Activated naive CD4-positive, alpha-beta T cell treated with anti-CD3 and anti-CD28 coated beads for 36 hours (primary cell): ENCODE measurements around the gene MPP7. TPM values are rescaled to one million over a fixed set of nuclear protein-coding genes. Genes with fewer than 3 reads are reported as not detected.

ENCODE experiments used
- CTCF ChIA-PET: fragments of 350-600 bp; sonication (Branson Sonifier 250); formaldehyde crosslinking; loops from one replicate; lab custom pipeline; 2021; ENCODE audit warnings: antibody characterized with exemption; lab: Charles Lee
- DNase-seq: peaks from one replicate; pipeline ENCODE4 v3.0.0-alpha.2; 2020
- H3K27ac Mint-ChIP-seq: one replicate; pipeline ENCODE4 v1.8.0; 2021; ENCODE audit warnings: mild to moderate bottlenecking, mixed read lengths
- H3K27me3 Mint-ChIP-seq: one replicate; pipeline ENCODE4 v1.8.0; 2021; ENCODE audit warnings: low read depth, mixed read lengths
- H3K36me3 Mint-ChIP-seq: one replicate; pipeline ENCODE4 v1.8.0; 2021; ENCODE audit warnings: low read depth, mixed read lengths
- H3K4me1 Mint-ChIP-seq: one replicate; pipeline ENCODE4 v1.8.0; 2021; ENCODE audit warnings: low read depth, mixed read lengths
- H3K4me3 Mint-ChIP-seq: one replicate; pipeline ENCODE4 v1.8.0; 2021; ENCODE audit warnings: mild to moderate bottlenecking, moderate library complexity, mixed read lengths
- H3K9me3 Mint-ChIP-seq: one replicate; pipeline ENCODE4 v1.8.0; 2021; ENCODE audit warnings: mixed read lengths
- intact Hi-C: fragments of 100-400 bp; cut with micrococcal nuclease; formaldehyde crosslinking; loops from one replicate; pipeline ENCODE4 v1.15.1; 2023
- total RNA-seq, 2 experiments: library from RNA; stranded (reverse); gene quantifications; one replicate each; pipeline ENCODE4 v1.2.3, GENCODE V29; 2021

Gene MPP7
- total RNA-seq, 2 experiments from 2014 or later, result 23.6 to 25.4 TPM

DNA sequence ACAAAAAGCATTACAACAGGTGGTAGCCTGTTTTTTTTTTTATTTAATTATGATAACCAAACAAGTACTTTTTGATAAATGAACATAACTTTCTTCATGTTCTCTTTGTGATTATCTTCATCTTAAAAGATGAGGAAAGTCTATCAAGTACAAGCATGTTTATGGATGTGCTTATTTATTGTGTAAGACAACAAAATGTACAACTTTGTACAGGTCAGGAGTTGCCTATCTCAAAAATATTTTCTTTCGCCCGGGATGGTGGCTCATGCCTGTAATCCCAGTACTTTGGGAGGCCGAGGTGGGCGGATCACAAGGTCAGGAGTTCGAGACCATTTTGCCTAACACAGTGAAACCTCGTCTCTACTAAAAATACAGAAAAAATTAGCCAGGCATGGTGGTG is 17.0 kb downstream of the MPP7 start:
- H3K36me3 Mint-ChIP-seq, result no peaks in the 10 kb centered on the region
- no peak overlapping the region for H3K27ac Mint-ChIP-seq
- CTCF ChIA-PET, result no interaction called here
- no peak overlapping the region for H3K4me3 Mint-ChIP-seq
- intact Hi-C loops, result no loop called here
- DNase-seq, result no peak
- no peaks in the 10 kb centered on the region for H3K9me3 Mint-ChIP-seq
- H3K4me1 Mint-ChIP-seq, result peaks cover 56% of the 10 kb centered on the region
- no peaks in the 10 kb centered on the region for H3K27me3 Mint-ChIP-seq

GRCh38 chr10:28284126-28284525 is 18.7 kb downstream of the MPP7 start:
- intact Hi-C loops, result no loop called here
- Mint-ChIP-seq H3K4me3 (no peak overlapping the region), H3K27me3 (no peaks in the 10 kb centered on the region), H3K9me3 (no peaks in the 10 kb centered on the region), H3K4me1 (peaks cover 58% of the 10 kb centered on the region), H3K27ac (no peak overlapping the region), H3K36me3 (no peaks in the 10 kb centered on the region)
- DNase-seq, result no peak
- CTCF ChIA-PET, result interaction anchor here (1.0 to 1.7 kb wide), 3 partner anchors 13 to 97 kb away, joined by 3 to 7 read pairs (median 3); no protein-coding TSS in a partner anchor

DNA sequence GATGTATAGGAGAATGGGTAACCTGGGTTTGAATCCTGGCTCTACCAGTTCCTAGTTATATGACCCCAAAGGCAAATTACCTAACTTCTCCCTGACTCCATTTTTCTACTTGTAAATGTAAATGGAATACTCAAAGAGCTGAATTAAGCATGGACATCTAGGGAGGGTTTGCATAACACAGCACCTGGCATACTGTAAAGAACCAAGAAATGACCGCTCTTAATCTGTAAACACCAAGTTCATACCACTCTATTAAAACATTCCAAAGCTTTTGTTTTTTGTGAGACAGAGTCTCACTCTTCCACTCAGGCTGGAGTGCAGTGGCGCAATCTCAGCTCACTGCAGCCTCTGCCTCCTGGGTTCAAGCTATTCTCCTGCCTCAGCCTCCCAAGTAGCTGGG is 19.6 kb downstream of the MPP7 start:
- intact Hi-C loops, result loop anchor here (1.0 kb wide), 1 partner anchor 8 kb away; no protein-coding TSS in a partner anchor
- H3K4me1 Mint-ChIP-seq, result peaks cover 59% of the 10 kb centered on the region
- H3K9me3 Mint-ChIP-seq, result no peaks in the 10 kb centered on the region
- no peaks in the 10 kb centered on the region for H3K36me3 Mint-ChIP-seq
- H3K27me3 Mint-ChIP-seq, result no peaks in the 10 kb centered on the region
- DNase-seq, result no peak
- H3K27ac Mint-ChIP-seq, result no peak overlapping the region
- no peak overlapping the region for H3K4me3 Mint-ChIP-seq
- CTCF ChIA-PET, result interaction anchor here (1.0 to 1.7 kb wide), 2 partner anchors 32 to 98 kb away, joined by 3 to 7 read pairs; no protein-coding TSS in a partner anchor

DNA sequence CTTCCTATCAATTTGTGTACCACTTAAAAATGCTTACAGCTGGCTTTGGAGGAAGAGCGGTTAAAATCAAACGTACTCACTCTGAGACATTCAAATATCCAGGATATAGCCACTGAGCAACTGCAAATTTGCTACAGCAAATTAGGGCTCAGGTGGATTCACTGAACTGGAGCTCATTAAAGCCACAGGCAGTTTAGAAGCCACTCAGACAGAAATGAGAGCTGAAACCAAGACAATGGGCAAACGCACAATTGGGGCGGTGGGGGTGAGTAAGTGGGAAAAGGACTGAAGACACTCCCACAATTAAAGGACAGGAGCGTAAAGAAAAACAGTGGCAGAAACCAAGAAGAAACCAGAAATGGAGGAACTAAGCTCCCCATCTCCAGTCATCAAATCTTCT is 20.5 kb downstream of the MPP7 start:
- intact Hi-C loops, result no loop called here
- no peak for DNase-seq
- no peaks in the 10 kb centered on the region for H3K27me3 Mint-ChIP-seq
- H3K4me1 Mint-ChIP-seq, result peaks cover 56% of the 10 kb centered on the region
- H3K4me3 Mint-ChIP-seq, result no peak overlapping the region
- H3K36me3 Mint-ChIP-seq, result no peaks in the 10 kb centered on the region
- no peaks in the 10 kb centered on the region for H3K9me3 Mint-ChIP-seq
- CTCF ChIA-PET, result interaction anchor here (0.9 to 1.6 kb wide), 2 partner anchors 14 to 112 kb away, joined by 3 to 4 read pairs; no protein-coding TSS in a partner anchor
- no peak overlapping the region for H3K27ac Mint-ChIP-seq

GRCh38 chr10:28281726-28282315 is 21.0 kb downstream of the MPP7 start:
- Mint-ChIP-seq H3K4me1 (peaks cover 53% of the 10 kb centered on the region), H3K27me3 (no peaks in the 10 kb centered on the region), H3K27ac (no peak overlapping the region), H3K36me3 (no peaks in the 10 kb centered on the region), H3K9me3 (no peaks in the 10 kb centered on the region), H3K4me3 (no peak overlapping the region)
- CTCF ChIA-PET, result interaction anchor here (0.9 to 1.6 kb wide), 2 partner anchors 14 to 112 kb away, joined by 3 to 4 read pairs; no protein-coding TSS in a partner anchor
- no peak for DNase-seq
- intact Hi-C loops, result no loop called here

- Mint-ChIP-seq H3K4me1 (peaks cover 50% of the 10 kb centered on the region), H3K4me3 (no peak overlapping the region), H3K27me3 (no peaks in the 10 kb centered on the region), H3K9me3 (no peaks in the 10 kb centered on the region), H3K27ac (no peak overlapping the region), H3K36me3 (no peaks in the 10 kb centered on the region)
- intact Hi-C loops, result no loop called here
- CTCF ChIA-PET, result no interaction called here
- DNase-seq, result no peak
Measured at GRCh38 chr10:28280652-28281051, 22.2 kb downstream of the MPP7 start.

DNA sequence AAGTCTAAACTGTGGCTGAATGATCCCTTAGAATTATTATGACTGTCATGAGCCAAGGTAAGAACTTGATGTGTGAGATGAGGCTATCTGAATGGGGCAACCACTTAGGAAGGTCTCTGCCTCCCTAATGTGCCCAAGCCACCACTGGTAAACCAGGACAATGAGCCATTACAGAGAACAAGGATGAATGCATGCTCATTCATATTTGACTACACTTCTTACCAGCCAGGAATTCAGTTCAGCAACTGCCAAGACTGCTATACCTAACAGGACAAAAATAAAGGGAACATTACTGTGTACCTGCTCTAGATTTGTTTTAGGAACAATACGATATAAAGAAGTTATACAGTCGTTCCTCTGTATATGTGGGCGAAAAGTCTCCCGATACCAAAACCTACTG is 23.0 kb downstream of the MPP7 start:
- Mint-ChIP-seq H3K4me3 (no peak overlapping the region), H3K9me3 (no peaks in the 10 kb centered on the region), H3K27me3 (no peaks in the 10 kb centered on the region), H3K4me1 (peaks cover 49% of the 10 kb centered on the region), H3K36me3 (no peaks in the 10 kb centered on the region), H3K27ac (no peak overlapping the region)
- CTCF ChIA-PET, result no interaction called here
- intact Hi-C loops, result no loop called here
- DNase-seq, result no peak

- intact Hi-C loops, result no loop called here
- H3K27ac Mint-ChIP-seq, result no peak overlapping the region
- no peaks in the 10 kb centered on the region for H3K36me3 Mint-ChIP-seq
- H3K27me3 Mint-ChIP-seq, result no peaks in the 10 kb centered on the region
- no peak for DNase-seq
- CTCF ChIA-PET, result no interaction called here
- no peak overlapping the region for H3K4me3 Mint-ChIP-seq
- no peaks in the 10 kb centered on the region for H3K9me3 Mint-ChIP-seq
- peaks cover 45% of the 10 kb centered on the region for H3K4me1 Mint-ChIP-seq
Measured at GRCh38 chr10:28278842-28279241, 24.0 kb downstream of the MPP7 start.

DNA sequence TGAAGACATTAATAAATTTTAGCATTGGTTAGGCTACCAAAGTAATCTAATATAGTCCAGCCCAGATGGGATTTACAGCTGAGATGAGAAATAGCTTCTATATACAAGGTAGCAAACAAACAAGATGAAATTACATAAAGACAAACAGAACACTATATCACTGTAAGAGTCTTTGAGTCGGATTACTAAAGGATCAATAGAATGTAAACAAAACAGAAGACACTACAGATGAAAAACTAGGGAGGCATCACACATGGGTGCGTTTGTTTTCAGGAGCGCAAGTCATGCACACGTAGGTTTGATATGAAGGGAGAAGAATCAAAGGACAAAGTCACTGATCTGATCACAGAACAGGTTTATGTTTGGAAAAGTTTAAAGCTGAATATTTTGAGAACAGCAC is 26.5 kb downstream of the MPP7 start:
- no peak overlapping the region for H3K4me3 Mint-ChIP-seq
- no peak overlapping the region for H3K27ac Mint-ChIP-seq
- DNase-seq, result no peak
- intact Hi-C loops, result no loop called here
- H3K27me3 Mint-ChIP-seq, result no peaks in the 10 kb centered on the region
- CTCF ChIA-PET, result interaction anchor here (1.0 to 1.8 kb wide), 5 partner anchors 15 to 54 kb away, joined by 3 to 6 read pairs (median 4); no protein-coding TSS in a partner anchor
- no peaks in the 10 kb centered on the region for H3K36me3 Mint-ChIP-seq
- peaks cover 43% of the 10 kb centered on the region for H3K4me1 Mint-ChIP-seq
- no peaks in the 10 kb centered on the region for H3K9me3 Mint-ChIP-seq

DNA sequence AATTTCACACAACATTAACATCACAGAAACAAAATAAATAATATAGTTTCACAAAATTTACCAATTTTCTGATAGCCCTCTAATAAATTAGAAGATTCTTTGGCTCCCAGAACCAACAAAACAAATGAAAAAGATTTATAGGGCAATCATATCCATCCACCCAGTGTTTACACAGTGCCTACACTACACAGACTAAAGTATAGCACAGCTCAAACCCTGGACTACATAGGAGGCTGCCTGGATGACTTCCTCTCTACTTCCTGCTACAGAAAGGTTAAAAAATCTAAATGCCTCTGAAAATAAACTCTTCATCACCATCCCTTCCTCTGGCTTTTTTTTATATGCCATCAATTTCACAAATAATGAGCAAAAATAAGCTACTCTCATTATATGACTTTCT is 28.4 kb downstream of the MPP7 start:
- intact Hi-C loops, result no loop called here
- Mint-ChIP-seq H3K27me3 (no peaks in the 10 kb centered on the region), H3K27ac (no peak overlapping the region), H3K36me3 (no peaks in the 10 kb centered on the region), H3K9me3 (no peaks in the 10 kb centered on the region), H3K4me3 (no peak overlapping the region), H3K4me1 (peaks cover 33% of the 10 kb centered on the region)
- no peak for DNase-seq
- CTCF ChIA-PET, result interaction anchor here (0.6 to 1.8 kb wide), 6 partner anchors 9 to 733 kb away, joined by 3 to 6 read pairs (median 4); no protein-coding TSS in a partner anchor

DNA sequence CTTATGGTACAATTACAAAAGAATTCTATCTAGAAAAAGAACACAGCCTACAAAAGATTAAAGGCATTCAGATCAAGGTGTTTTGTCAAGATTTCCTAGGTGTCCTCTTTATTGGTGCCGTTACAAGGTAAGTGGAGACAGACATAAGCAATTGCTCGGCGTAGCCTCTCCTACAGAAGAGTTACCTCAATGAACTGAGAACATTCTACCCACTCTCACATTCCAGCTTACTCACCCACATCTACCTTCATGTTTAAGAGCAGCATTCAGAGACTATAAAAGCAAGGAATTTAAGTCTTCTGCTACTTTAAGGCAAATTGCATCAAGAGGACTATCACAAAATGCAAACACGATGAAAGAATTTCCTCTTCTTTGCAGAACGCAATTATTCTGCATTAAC is 29.5 kb downstream of the MPP7 start:
- no peak overlapping the region for H3K27ac Mint-ChIP-seq
- intact Hi-C loops, result no loop called here
- no peak overlapping the region for H3K4me3 Mint-ChIP-seq
- no peaks in the 10 kb centered on the region for H3K9me3 Mint-ChIP-seq
- H3K27me3 Mint-ChIP-seq, result no peaks in the 10 kb centered on the region
- no peak for DNase-seq
- CTCF ChIA-PET, result interaction anchor here (1.5 to 1.7 kb wide), 2 partner anchors 18 to 119 kb away, joined by 3 read pairs; no protein-coding TSS in a partner anchor
- peaks cover 31% of the 10 kb centered on the region for H3K4me1 Mint-ChIP-seq
- H3K36me3 Mint-ChIP-seq, result peaks cover 3% of the 10 kb centered on the region

- Mint-ChIP-seq H3K4me3 (no peak overlapping the region), H3K36me3 (peaks cover 3% of the 10 kb centered on the region), H3K27me3 (no peaks in the 10 kb centered on the region), H3K27ac (no peak overlapping the region), H3K9me3 (no peaks in the 10 kb centered on the region), H3K4me1 (peaks cover 30% of the 10 kb centered on the region)
- CTCF ChIA-PET, result interaction anchor here (0.8 to 1.6 kb wide), 2 partner anchors 14 to 28 kb away, joined by 3 read pairs; no protein-coding TSS in a partner anchor
- no peak for DNase-seq
- intact Hi-C loops, result no loop called here
Measured at GRCh38 chr10:28269842-28270456, 32.9 kb downstream of the MPP7 start.
